Hepatocyte (in vitro differentiated cells): Measurements from ENCODE around the gene BAHCC1. TPM values are rescaled to one million over a fixed set of nuclear protein-coding genes. Genes with fewer than 3 reads are reported as not detected.

Source experiments
- DNase-seq: peaks from one replicate; pipeline ENCODE4 v3.0.0-alpha.2; 2016; ENCODE audit warnings: low spot score
- H2AFZ ChIP-seq: fragments of 200-600 bp; sonication (generic); 2 replicates; pipeline ENCODE4 v1.6.0; 2016; ENCODE audit warnings: antibody characterized with exemption, mild to moderate bottlenecking
- H3K27ac ChIP-seq: fragments of 200-600 bp; sonication (generic); 2 replicates; pipeline ENCODE4 v1.5.1; 2016; ENCODE audit warnings: mild to moderate bottlenecking
- H3K27me3 ChIP-seq: fragments of 200-600 bp; sonication (generic); 2 replicates; pipeline ENCODE4 v1.6.1; 2016
- H3K36me3 ChIP-seq: fragments of 200-600 bp; sonication (generic); replicated peaks from 2 replicates; pipeline ENCODE4 v1.5.1; 2016; ENCODE audit warnings: low read depth; ENCODE audit not compliant: insufficient read depth
- H3K4me1 ChIP-seq: fragments of 200-600 bp; sonication (generic); 2 replicates; pipeline ENCODE4 v1.5.1; 2016; ENCODE audit warnings: mild to moderate bottlenecking, moderate library complexity; ENCODE audit not compliant: insufficient read depth
- H3K4me2 ChIP-seq: fragments of 200-600 bp; sonication (generic); 2 replicates; pipeline ENCODE4 v1.6.0; 2016
- H3K4me3 ChIP-seq: fragments of 200-600 bp; sonication (generic); 2 replicates; pipeline ENCODE4 v1.5.1; 2016; ENCODE audit warnings: mild to moderate bottlenecking
- H3K79me2 ChIP-seq: fragments of 200-600 bp; sonication (generic); 2 replicates; pipeline ENCODE4 v1.6.0; 2017; ENCODE audit warnings: mild to moderate bottlenecking
- H3K9me2 ChIP-seq: fragments of 200-600 bp; sonication (generic); replicated peaks from 2 replicates; pipeline ENCODE4 v1.6.0; 2017; ENCODE audit warnings: mild to moderate bottlenecking; ENCODE audit not compliant: insufficient read depth
- H3K9me3 ChIP-seq: fragments of 200-600 bp; sonication (generic); 2 replicates; pipeline ENCODE4 v1.5.1; 2016; ENCODE audit warnings: low read depth, mild to moderate bottlenecking
- H4K20me1 ChIP-seq: fragments of 200-600 bp; sonication (generic); 2 replicates; pipeline ENCODE4 v1.6.0; 2016; ENCODE audit warnings: mild to moderate bottlenecking; ENCODE audit not compliant: insufficient read depth, poor library complexity, severe bottlenecking
- CTCF ChIP-seq: fragments of 200-600 bp; sonication (generic); IDR thresholded peaks from 2 replicates; pipeline ENCODE4 v1.5.1; 2016; ENCODE audit warnings: antibody characterized with exemption, mild to moderate bottlenecking; ENCODE audit not compliant: poor library complexity
- EZH2 ChIP-seq: fragments of 200-600 bp; sonication (generic); IDR thresholded peaks from 2 replicates; pipeline ENCODE4 v1.6.1; 2016; ENCODE audit warnings: antibody characterized with exemption, mild to moderate bottlenecking, borderline replicate concordance
- EZH2phosphoT487 ChIP-seq: fragments of 200-600 bp; sonication (generic); IDR thresholded peaks from one replicate; pipeline ENCODE4 v1.6.1; 2018; ENCODE audit warnings: antibody characterized with exemption, mild to moderate bottlenecking, low read depth, moderate library complexity; ENCODE audit not compliant: unreplicated experiment, severe bottlenecking
- WGBS: methylation state at CpG from one replicate; pipeline ENCODE4 v1.1.6; 2016; ENCODE audit warnings: low lambda C conversion rate; ENCODE audit errors: missing lambda C conversion rate; 5-methylcytosine and 5-hydroxymethylcytosine counted together
- polyA plus RNA-seq: library from polyadenylated mRNA; unstranded; fragments of >200 nt; fragmentation: Nextera tagmentation; extraction: Ambion mirVana; gene quantifications from 2 replicates; pipeline ENCODE4 v1.2.1, GENCODE V29; 2016
- total RNA-seq: library from RNA; depleted of rRNA; stranded (reverse); fragments of >200 nt; gene quantifications from 2 replicates; pipeline ENCODE4 v1.2.3, GENCODE V29; 2014

Gene BAHCC1
- total and polyA plus RNA-seq, 2 experiments from 2014 or later, result 6.4 to 6.6 TPM

- no peaks in the 10 kb centered on the region for H3K9me2 ChIP-seq
Observed at GRCh38 chr17:81493198-81494038, 98.2 kb downstream of the BAHCC1 start.

GRCh38 chr17:81494626-81495377 is 99.5 kb downstream of the BAHCC1 start:
- TF ChIP-seq EZH2 (no peak), CTCF (no peak), EZH2phosphoT487 (no peak)
- DNase-seq, result no peak
- 70% methylated on average over 8 of the region's 8 CpGs for WGBS

More at GRCh38 chr17:81493198-81494038, 98.2 kb downstream of the BAHCC1 start:
- Histone ChIP-seq H2AFZ (no peak overlapping the region), H3K27ac (no peak overlapping the region), H4K20me1 (no peaks in the 10 kb centered on the region), H3K9me3 (no peaks in the 10 kb centered on the region), H3K4me2 (no peak overlapping the region), H3K36me3 (no peaks in the 10 kb centered on the region), H3K4me1 (peaks cover 23% of the 10 kb centered on the region), H3K4me3 (no peak overlapping the region), H3K79me2 (peaks cover 2% of the 10 kb centered on the region), H3K27me3 (no peaks in the 10 kb centered on the region)
- TF ChIP-seq EZH2, result no peak
- TF ChIP-seq EZH2phosphoT487, result no peak
- no peak for TF ChIP-seq CTCF
- no peak for DNase-seq
- WGBS, result 85% methylated on average over 15 of the region's 16 CpGs

GRCh38 chr17:81498953-81499600 is 103.8 kb downstream of the BAHCC1 start:
- no peaks in the 10 kb centered on the region for H4K20me1 ChIP-seq
- DNase-seq, result no peak
- H3K4me2 ChIP-seq, result no peak overlapping the region
- no peaks in the 10 kb centered on the region for H3K9me3 ChIP-seq
- WGBS, result 96% methylated on average over 31 of the region's 64 CpGs
- H3K4me3 ChIP-seq, result no peak overlapping the region
- H3K79me2 ChIP-seq, result no peaks in the 10 kb centered on the region
- H3K36me3 ChIP-seq, result no peaks in the 10 kb centered on the region
- H3K27me3 ChIP-seq, result no peaks in the 10 kb centered on the region
- H3K27ac ChIP-seq, result no peak overlapping the region
- H3K4me1 ChIP-seq, result no peaks in the 10 kb centered on the region
- H3K9me2 ChIP-seq, result no peaks in the 10 kb centered on the region
- no peak overlapping the region for H2AFZ ChIP-seq
- TF ChIP-seq CTCF, result no peak
- TF ChIP-seq EZH2phosphoT487, result no peak
- TF ChIP-seq EZH2, result no peak

More at GRCh38 chr17:81494626-81495377, 99.5 kb downstream of the BAHCC1 start:
- Histone ChIP-seq H3K9me3 (no peaks in the 10 kb centered on the region), H3K4me1 (peaks cover 14% of the 10 kb centered on the region), H3K36me3 (no peaks in the 10 kb centered on the region), H2AFZ (no peak overlapping the region), H4K20me1 (no peaks in the 10 kb centered on the region), H3K4me2 (no peak overlapping the region), H3K27ac (no peak overlapping the region), H3K27me3 (no peaks in the 10 kb centered on the region), H3K79me2 (no peaks in the 10 kb centered on the region), H3K4me3 (no peak overlapping the region), H3K9me2 (no peaks in the 10 kb centered on the region)
